Measurements from ENCODE around the gene CALR. TPM values are rescaled to one million over a fixed set of nuclear protein-coding genes. Genes with fewer than 3 reads are reported as not detected.

The CALR gene
- total and polyA plus RNA-seq, 2 donors (not counting 3 experiments of a cell fraction or from before 2014, with no cell fraction given): 1,135 to 1,636 TPM

DNA sequence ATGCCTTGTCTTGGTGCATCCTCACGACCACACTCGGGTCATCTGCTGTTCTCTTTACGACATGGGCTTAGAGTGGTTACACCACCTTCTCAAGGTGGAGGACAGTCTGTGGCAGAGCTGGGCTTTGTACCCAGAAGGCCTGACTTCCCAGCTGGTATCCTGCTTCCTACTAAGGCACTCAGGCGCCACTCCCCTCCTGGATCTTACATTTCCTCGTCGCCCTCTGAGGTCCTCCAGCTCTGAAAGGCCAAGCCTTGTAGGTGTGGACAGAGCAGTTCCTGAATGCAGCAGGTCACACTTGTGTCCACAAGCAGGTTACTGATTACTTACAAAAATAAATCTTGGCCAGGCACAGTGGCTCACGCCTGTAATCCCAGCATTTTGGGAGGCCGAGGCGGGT is 31.2 kb upstream of the CALR start:
- no TSS peak for BruUV-seq (replicated peaks)
- no peaks in the 10 kb centered on the region for H3K79me2 ChIP-seq (ENCODE audit: control insufficient read depth, insufficient read depth, low read length)
- DNase-seq (ENCODE audit: low read depth, low spot score) (no peak), FAIRE-seq (no peak)
- H3K27me3 ChIP-seq (ENCODE audit: control insufficient read depth in 2 of 2, insufficient read depth in 2 of 2, low read length in 2 of 2): no peaks in the 10 kb centered on the region
- H3K9me3 ChIP-seq (replicated peaks; ENCODE audit: control insufficient read depth, insufficient read depth, low read length): no peaks in the 10 kb centered on the region
- H3K27ac ChIP-seq (ENCODE audit: insufficient read depth, low read depth, low read length): no peak overlapping the region
- intact Hi-C loops (cut with micrococcal nuclease): no loop called here
- TF ChIP-seq, protein P1, sequence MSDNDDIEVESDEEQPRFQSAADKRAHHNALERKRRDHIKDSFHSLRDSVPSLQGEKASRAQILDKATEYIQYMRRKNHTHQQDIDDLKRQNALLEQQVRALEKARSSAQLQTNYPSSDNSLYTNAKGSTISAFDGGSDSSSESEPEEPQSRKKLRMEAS (IDR thresholded peaks at IDR 0.05; ENCODE audit: insufficient read depth, insufficient read length): no peak
- TF ChIP-seq POLR2AphosphoS5 (IDR thresholded peaks at IDR 0.05; ENCODE audit: insufficient read depth, low read depth, low read length) (no peak), MYC (IDR thresholded peaks at IDR 0.05; ENCODE audit: low read depth, low read length) (no peak), FOS (IDR thresholded peaks at IDR 0.05; ENCODE audit: borderline replicate concordance, insufficient read depth, low read length) (no peak), GATA2 (IDR thresholded peaks at IDR 0.05; ENCODE audit: insufficient read depth, insufficient read length, low read depth, low read length) (no peak)
- dilution Hi-C loops (cut with MboI; ENCODE audit: extremely low pct_ligation_motif_present, low sequenced_read_pairs): no loop called here
- H3K4me3 ChIP-seq (replicated peaks in 1 of 3; ENCODE audit: insufficient read depth in 1 of 3, low read depth in 1 of 3, low read length in 3 of 3): no peak overlapping the region
- no peak overlapping the region for H3K9ac ChIP-seq (replicated peaks; ENCODE audit: extremely low read depth, insufficient read depth, low read length)
- POLR2A ChIA-PET: no interaction called here
- no peaks in the 10 kb centered on the region for H4K20me1 ChIP-seq (replicated peaks; ENCODE audit: control insufficient read depth, extremely low read depth, insufficient read depth, low read length)
- no peaks in the 10 kb centered on the region for H3K9me1 ChIP-seq (replicated peaks; ENCODE audit: control insufficient read depth, extremely low read depth, insufficient read depth, low read length)
- H2AFZ ChIP-seq (ENCODE audit: low read depth, low read length): no peak overlapping the region
- H3K4me2 ChIP-seq (ENCODE audit: insufficient read depth, low read length): no peak overlapping the region
- no peaks in the 10 kb centered on the region for H3K36me3 ChIP-seq (ENCODE audit: control insufficient read depth in 2 of 2, extremely low read depth in 1 of 2, insufficient read depth in 2 of 2, low read length in 2 of 2)
- H3K4me1 ChIP-seq (ENCODE audit: control insufficient read depth, extremely low read depth, insufficient read depth, low read length): no peaks in the 10 kb centered on the region
- CTCF ChIA-PET: interaction anchor here (1.3 to 1.7 kb wide), 2 partner anchors 9 to 59 kb away, joined by 4 read pairs; no protein-coding TSS in a partner anchor

DNA sequence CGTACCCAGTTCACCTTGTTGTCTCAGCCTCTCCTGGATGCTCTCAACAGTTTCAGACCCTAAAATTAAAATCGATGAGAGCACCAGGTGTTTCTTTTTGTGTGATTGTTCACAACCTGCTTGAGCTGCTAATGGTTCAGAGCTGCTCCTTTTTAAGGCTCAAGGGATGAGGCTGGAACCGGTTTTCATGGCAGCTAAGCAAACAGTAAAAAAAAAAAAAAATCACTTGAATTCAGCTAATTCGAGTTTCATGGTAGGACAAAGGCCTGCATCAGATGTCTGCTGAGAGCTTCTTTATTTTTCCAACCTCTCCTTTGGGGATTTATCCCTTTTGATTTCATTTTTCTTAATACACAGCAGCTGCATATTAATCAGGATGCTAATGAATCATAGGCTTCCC is 25.8 kb upstream of the CALR start:
- intact Hi-C loops (cut with micrococcal nuclease): no loop called here
- DNase-seq (ENCODE audit: low read depth, low spot score): no peak
- Histone ChIP-seq H3K27me3 (ENCODE audit: control insufficient read depth in 2 of 2, insufficient read depth in 2 of 2, low read length in 2 of 2) (peaks cover 3% of the 10 kb centered on the region in 2 experiments), H2AFZ (ENCODE audit: low read depth, low read length) (no peak overlapping the region), H3K9ac (replicated peaks; ENCODE audit: extremely low read depth, insufficient read depth, low read length) (no peak overlapping the region), H3K4me1 (ENCODE audit: control insufficient read depth, extremely low read depth, insufficient read depth, low read length) (no peaks in the 10 kb centered on the region), H3K79me2 (ENCODE audit: control insufficient read depth, insufficient read depth, low read length) (no peaks in the 10 kb centered on the region), H3K36me3 (ENCODE audit: control insufficient read depth in 2 of 2, extremely low read depth in 1 of 2, insufficient read depth in 2 of 2, low read length in 2 of 2) (no peaks in the 10 kb centered on the region), H3K4me3 (replicated peaks in 1 of 3; ENCODE audit: insufficient read depth in 1 of 3, low read depth in 1 of 3, low read length in 3 of 3) (no peak overlapping the region), H3K9me1 (replicated peaks; ENCODE audit: control insufficient read depth, extremely low read depth, insufficient read depth, low read length) (no peaks in the 10 kb centered on the region), H3K4me2 (ENCODE audit: insufficient read depth, low read length) (no peak overlapping the region), H3K27ac (ENCODE audit: insufficient read depth, low read depth, low read length) (no peak overlapping the region), H3K9me3 (replicated peaks; ENCODE audit: control insufficient read depth, insufficient read depth, low read length) (no peaks in the 10 kb centered on the region), H4K20me1 (replicated peaks; ENCODE audit: control insufficient read depth, extremely low read depth, insufficient read depth, low read length) (no peaks in the 10 kb centered on the region)
- no peak for FAIRE-seq
- POLR2A ChIA-PET: no interaction called here
- BruUV-seq (replicated peaks): no TSS peak
- CTCF ChIA-PET: interaction anchor here (0.8 kb wide), 1 partner anchor 10 kb away, joined by 4 read pairs; no protein-coding TSS in a partner anchor
- dilution Hi-C loops (cut with MboI; ENCODE audit: extremely low pct_ligation_motif_present, low sequenced_read_pairs): no loop called here
- no peak for TF ChIP-seq POLR2A (IDR thresholded peaks at IDR 0.05; ENCODE audit: low read depth, low read length)
- no peak for TF ChIP-seq EZH2 (IDR thresholded peaks at IDR 0.05; ENCODE audit: borderline replicate concordance, low read depth, low read length, severe bottlenecking)
- TF ChIP-seq, protein P2, sequence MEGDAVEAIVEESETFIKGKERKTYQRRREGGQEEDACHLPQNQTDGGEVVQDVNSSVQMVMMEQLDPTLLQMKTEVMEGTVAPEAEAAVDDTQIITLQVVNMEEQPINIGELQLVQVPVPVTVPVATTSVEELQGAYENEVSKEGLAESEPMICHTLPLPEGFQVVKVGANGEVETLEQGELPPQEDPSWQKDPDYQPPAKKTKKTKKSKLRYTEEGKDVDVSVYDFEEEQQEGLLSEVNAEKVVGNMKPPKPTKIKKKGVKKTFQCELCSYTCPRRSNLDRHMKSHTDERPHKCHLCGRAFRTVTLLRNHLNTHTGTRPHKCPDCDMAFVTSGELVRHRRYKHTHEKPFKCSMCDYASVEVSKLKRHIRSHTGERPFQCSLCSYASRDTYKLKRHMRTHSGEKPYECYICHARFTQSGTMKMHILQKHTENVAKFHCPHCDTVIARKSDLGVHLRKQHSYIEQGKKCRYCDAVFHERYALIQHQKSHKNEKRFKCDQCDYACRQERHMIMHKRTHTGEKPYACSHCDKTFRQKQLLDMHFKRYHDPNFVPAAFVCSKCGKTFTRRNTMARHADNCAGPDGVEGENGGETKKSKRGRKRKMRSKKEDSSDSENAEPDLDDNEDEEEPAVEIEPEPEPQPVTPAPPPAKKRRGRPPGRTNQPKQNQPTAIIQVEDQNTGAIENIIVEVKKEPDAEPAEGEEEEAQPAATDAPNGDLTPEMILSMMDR (IDR thresholded peaks at IDR 0.05; ENCODE audit: extremely low read depth in 1 of 2, insufficient read depth in 1 of 2, low read depth in 1 of 2, low read length in 2 of 2): no peak
- TF ChIP-seq POLR2AphosphoS5 (IDR thresholded peaks at IDR 0.05; ENCODE audit: insufficient read depth, low read depth, low read length): no peak

Measured in endothelial cell of umbilical vein (primary cell).